GM19328 (cell line): ENCODE data around the gene PKD2.
"Not testable (repeated sequence)": the region's sequence is repeated elsewhere in the genome, so short reads cannot be mapped to it uniquely, and the experiment has no call there.

Source experiments
- ATAC-seq: cut with Tn5 transposase; IDR thresholded peaks from one replicate; pipeline ENCODE4 v1.9.1; 2021; ENCODE audit warnings: mild to moderate bottlenecking, moderate library complexity; ENCODE audit not compliant: unreplicated experiment

Gene PKD2

DNA sequence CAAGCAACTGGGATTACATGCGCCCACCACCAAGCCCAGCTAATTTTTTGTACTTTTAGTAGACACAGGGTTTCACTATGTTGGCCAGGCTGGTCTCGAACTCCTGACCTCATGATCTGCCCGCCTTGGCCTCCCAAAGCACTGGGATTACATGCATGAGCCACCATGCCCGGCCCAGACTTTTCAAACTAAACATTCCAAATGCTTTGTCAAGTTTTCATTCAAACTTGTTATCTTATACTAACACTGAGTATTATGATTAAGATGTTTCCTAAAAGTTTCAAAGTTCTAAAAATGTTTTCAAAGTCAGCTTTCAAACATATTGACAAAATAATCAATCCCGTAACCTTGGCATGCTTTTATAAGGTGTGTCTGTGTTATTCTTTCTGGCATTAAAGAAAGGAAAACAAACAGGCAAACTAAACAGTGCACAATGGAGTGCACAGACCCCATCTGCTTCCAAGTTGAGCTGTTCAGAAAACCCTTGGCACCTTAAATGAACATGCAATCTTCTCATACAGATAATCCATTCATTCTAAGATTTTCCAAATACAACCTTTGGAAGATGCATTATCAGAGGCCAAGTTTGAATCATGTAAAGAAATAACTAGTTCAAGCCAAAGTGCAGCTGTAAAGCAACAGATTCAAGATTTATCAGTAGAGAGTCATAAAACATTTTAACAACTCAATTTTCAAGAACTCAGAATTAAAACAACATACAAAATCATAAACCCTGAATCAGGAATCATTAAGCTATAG is 101.9 kb downstream of the PKD2 start:
- ATAC-seq: no peak

DNA sequence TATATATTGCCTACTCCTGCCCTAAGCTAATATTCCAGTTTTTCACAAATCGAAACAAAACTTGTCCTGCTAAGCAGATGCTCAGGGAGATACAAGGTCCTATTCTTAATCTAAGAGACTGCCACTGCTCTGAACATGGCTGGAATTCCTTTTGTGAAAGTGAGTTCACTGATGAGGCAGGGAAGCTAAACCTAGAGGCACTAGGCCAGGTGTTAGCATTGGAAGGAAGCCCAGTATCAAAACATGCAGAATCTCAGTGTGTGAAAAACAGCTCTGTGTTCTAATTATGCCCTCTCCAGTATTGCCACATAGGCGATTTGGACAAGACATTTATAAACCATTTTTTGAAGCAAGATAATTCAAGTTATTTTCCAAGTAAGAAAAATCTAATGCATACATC is 103.4 kb downstream of the PKD2 start:
- ATAC-seq: no peak

DNA sequence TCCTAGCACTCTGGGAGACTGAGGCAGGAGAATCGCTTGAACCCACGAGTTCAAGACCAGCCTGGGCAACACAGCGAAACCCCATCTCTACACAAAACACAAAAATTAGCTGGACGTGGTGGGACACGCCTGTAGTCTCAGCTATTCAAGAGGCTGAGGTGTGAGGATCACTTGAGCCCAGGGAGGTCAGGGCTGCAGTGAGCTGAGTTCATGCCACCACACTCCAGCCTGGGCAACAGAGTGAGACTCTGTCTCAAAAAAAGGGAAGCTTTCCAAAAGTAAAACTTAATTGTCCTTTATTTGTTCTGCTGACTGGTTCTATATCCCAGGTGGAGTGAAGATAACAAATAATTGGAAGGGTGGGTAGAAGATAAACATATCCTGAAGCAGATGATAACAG is 105.4 kb downstream of the PKD2 start:
- no peak for ATAC-seq

DNA sequence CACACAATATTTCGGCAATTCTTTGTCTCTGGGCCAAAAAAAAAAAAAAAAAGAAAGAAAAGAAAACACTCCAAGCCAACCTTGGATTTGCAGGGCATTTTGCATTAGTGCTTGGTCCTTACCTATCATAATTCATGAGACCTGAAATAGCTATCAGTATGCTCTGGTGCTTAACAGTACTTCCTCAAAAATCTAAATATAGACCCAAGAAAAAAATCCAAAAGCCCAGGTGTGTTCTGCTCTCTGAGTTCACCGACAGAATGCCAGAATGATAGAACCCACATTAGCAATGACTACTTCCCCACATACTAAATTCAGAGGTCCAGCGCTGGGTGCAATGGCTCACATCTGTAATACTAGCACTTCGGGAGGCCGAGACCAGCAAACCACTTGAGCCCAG is 108.2 kb downstream of the PKD2 start:
- no peak for ATAC-seq

DNA sequence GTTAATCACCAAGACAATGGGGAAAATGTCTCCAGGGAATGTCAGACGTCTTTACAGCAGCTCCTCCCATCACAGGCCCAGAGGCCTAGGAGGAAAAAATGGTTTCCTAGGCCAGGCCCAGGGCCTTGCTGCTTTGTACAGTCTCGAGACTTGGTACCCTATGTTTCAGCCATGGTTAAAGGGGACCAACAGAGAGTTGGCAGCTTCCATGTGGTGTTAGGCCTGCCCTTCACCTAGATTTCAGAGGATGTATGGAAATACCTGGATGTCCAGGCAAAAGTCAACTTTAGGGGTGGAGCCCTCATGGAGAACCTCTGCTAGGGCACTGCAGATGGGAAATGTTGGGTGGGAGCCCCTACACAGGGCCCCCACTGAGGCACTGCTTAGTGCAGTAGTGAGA is 112.5 kb downstream of the PKD2 start:
- ATAC-seq: no peak

DNA sequence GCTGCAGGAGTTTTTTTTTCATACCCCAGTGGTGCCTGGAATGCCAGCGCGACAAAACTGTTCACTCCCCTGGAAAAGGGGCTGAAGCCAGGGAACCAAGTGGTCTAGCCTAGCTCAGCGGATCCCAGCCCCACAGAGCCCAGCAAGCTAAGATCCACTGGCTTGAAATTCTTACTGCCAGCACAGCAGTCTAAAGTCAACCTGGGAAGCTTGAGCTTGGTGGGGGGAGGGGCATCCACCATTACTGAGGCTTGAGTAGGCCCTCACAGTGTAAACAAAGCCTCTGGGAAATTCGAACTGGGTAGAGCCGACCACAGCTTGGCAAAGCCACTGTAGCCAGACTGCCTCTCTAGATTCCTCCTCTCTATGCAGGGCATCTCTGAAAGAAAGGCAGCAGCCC is 114.8 kb downstream of the PKD2 start:
- not testable (repeated sequence) for ATAC-seq
